Tibial nerve (tissue), 4 donors: Measurements from ENCODE around the gene CTTNBP2NL.

Experiments
- CTCF ChIP-seq, 5 experiments: fragments of 200-600 bp in 3 of 5; fragments of 450-650 bp in 2 of 5; sonication (generic) in 3 of 5; IDR thresholded peaks; one replicate each; pipeline ENCODE4 v1.5.1; 2016 to 2019; ENCODE audit warnings: antibody characterized with exemption in 5 of 5, mild to moderate bottlenecking in 3 of 5, moderate library complexity in 2 of 5
- EP300 ChIP-seq, 2 donors: sonication (generic); formaldehyde crosslinking; IDR thresholded peaks; one replicate each; pipeline ENCODE4 v1.6.1; 2017; ENCODE audit warnings: antibody characterized with exemption in 2 of 2, mild to moderate bottlenecking in 1 of 2
- POLR2A ChIP-seq, 2 donors: fragments of 450-650 bp; IDR thresholded peaks; one replicate each; pipeline ENCODE4 v1.6.1; 2017; ENCODE audit warnings: antibody characterized with exemption in 2 of 2, mild to moderate bottlenecking in 2 of 2, moderate library complexity in 2 of 2

GRCh38 chr1:112444269-112444668, 48.3 kb downstream of the CTTNBP2NL start:
- TF ChIP-seq POLR2A (IDR thresholded peaks at IDR 0.05) (no peak), CTCF (IDR thresholded peaks at IDR 0.05) (no peak), EP300 (IDR thresholded peaks at IDR 0.05) (no peak)
